ENCODE measurements around the gene DMRTC2.

The DMRTC2 gene

GRCh38 chr19:41845001-41845050 lies at the start of gene DMRTC2:
Gene DMRTC2, plus strand, starts transcription at chr19:41845042. Its CDS starts 2,387 bp downstream, at chr19:41847429.
- H3K27ac ChIP-seq = no peak within 1 kb of the TSS
- H3K9ac ChIP-seq = no peak within 1 kb of the TSS
- H3K4me3 ChIP-seq (ENCODE audit: low read depth, low read length) = no peak within 1 kb of the TSS
- H3K9me3 ChIP-seq (ENCODE audit: control insufficient read depth, low read length) = no peaks in the 10 kb centered on the region
- H3K4me1 ChIP-seq = no peaks in the 10 kb centered on the region
- no peaks in the 10 kb centered on the region for H3K36me3 ChIP-seq (ENCODE audit: control insufficient read depth, insufficient read depth, low read length)
- no peak within 1 kb of the TSS for H2AFZ ChIP-seq
- no peak for TF ChIP-seq CTCF (IDR thresholded peaks at IDR 0.05)
- H3K4me2 ChIP-seq (ENCODE audit: low read length) = no peak within 1 kb of the TSS
- no peaks in the 10 kb centered on the region for H3K79me2 ChIP-seq
- H3K27me3 ChIP-seq (ENCODE audit: control insufficient read depth, insufficient read depth, low read length) = no peaks in the 10 kb centered on the region

- TF ChIP-seq CTCF (IDR thresholded peaks at IDR 0.05) = no peak
- Histone ChIP-seq H3K9me3 (ENCODE audit: control insufficient read depth, low read length) (no peaks in the 10 kb centered on the region), H3K36me3 (ENCODE audit: control insufficient read depth, insufficient read depth, low read length) (no peaks in the 10 kb centered on the region), H3K79me2 (no peaks in the 10 kb centered on the region), H3K4me3 (ENCODE audit: low read depth, low read length) (no peak within 1 kb of the TSS), H3K4me1 (peaks cover 6% of the 10 kb centered on the region), H3K27ac (no peak within 1 kb of the TSS), H3K4me2 (ENCODE audit: low read length) (no peak within 1 kb of the TSS), H2AFZ (no peak within 1 kb of the TSS), H3K27me3 (ENCODE audit: control insufficient read depth, insufficient read depth, low read length) (no peaks in the 10 kb centered on the region), H3K9ac (no peak within 1 kb of the TSS)
Measured at GRCh38 chr19:41796362-41796761, 48.5 kb upstream of the DMRTC2 start, which contains the start of gene CEACAM3. Gene CEACAM3, plus strand, starts transcription at chr19:41796587. Its CDS starts 91 bp downstream, at chr19:41796678.

GRCh38 chr19:41796901-41797300 lies 47.9 kb upstream of the DMRTC2 start:
- no peak for TF ChIP-seq CTCF (IDR thresholded peaks at IDR 0.05)
- no peaks in the 10 kb centered on the region for H3K36me3 ChIP-seq (ENCODE audit: control insufficient read depth, insufficient read depth, low read length)

DNA sequence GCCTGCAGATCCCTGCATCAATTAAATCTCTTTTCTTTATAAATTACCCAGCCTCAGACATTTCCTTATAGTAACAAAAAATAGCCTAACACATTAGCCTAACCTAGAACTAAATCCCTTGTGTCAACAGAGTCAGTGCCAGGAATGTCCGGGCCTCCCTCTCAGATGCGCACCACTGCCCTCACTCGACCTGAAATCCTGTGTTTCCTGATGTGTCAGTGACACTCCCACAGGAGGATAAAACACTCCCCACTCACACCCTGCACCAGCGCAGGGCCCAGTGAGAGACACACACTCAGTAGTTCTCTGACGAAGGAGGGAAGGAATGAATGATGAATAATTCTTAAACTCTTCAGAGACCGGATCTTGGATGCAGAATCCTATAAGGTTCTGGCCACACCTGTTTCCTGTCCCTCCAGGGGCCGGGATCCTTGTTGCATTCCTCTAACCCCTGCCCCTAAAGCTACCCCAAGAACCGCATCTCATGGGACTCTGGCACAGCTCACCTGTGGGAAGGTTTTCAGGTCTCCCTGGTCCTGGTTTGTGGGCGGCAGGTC lies 45.3 kb upstream of the DMRTC2 start:
- Histone ChIP-seq H3K36me3 (ENCODE audit: control insufficient read depth, insufficient read depth, low read length) (no peaks in the 10 kb centered on the region), H3K4me3 (ENCODE audit: low read depth, low read length) (no peak overlapping the region), H3K27me3 (ENCODE audit: control insufficient read depth, insufficient read depth, low read length) (no peaks in the 10 kb centered on the region), H2AFZ (peak overlapping the region; percentile 4), H3K9ac (no peak overlapping the region), H3K9me3 (ENCODE audit: control insufficient read depth, low read length) (no peaks in the 10 kb centered on the region), H3K79me2 (no peaks in the 10 kb centered on the region), H3K4me1 (peaks cover 6% of the 10 kb centered on the region), H3K4me2 (ENCODE audit: low read length) (no peak overlapping the region), H3K27ac (no peak overlapping the region)
- TF ChIP-seq CTCF (IDR thresholded peaks at IDR 0.05) = no peak

More at GRCh38 chr19:41796901-41797300, 47.9 kb upstream of the DMRTC2 start:
- peaks cover 6% of the 10 kb centered on the region for H3K4me1 ChIP-seq
- no peak overlapping the region for H3K9ac ChIP-seq
- H3K27ac ChIP-seq = no peak overlapping the region
- H3K4me3 ChIP-seq (ENCODE audit: low read depth, low read length) = no peak overlapping the region
- H2AFZ ChIP-seq = no peak overlapping the region
- no peak overlapping the region for H3K4me2 ChIP-seq (ENCODE audit: low read length)
- no peaks in the 10 kb centered on the region for H3K9me3 ChIP-seq (ENCODE audit: control insufficient read depth, low read length)
- H3K27me3 ChIP-seq (ENCODE audit: control insufficient read depth, insufficient read depth, low read length) = no peaks in the 10 kb centered on the region
- H3K79me2 ChIP-seq = no peaks in the 10 kb centered on the region

GRCh38 chr19:41801031-41801430 lies 43.8 kb upstream of the DMRTC2 start:
- Histone ChIP-seq H3K9ac (no peak overlapping the region), H2AFZ (no peak overlapping the region), H3K27me3 (ENCODE audit: control insufficient read depth, insufficient read depth, low read length) (no peaks in the 10 kb centered on the region), H3K79me2 (no peaks in the 10 kb centered on the region), H3K4me2 (ENCODE audit: low read length) (no peak overlapping the region), H3K27ac (no peak overlapping the region), H3K4me1 (peaks cover 6% of the 10 kb centered on the region), H3K9me3 (ENCODE audit: control insufficient read depth, low read length) (no peaks in the 10 kb centered on the region), H3K36me3 (ENCODE audit: control insufficient read depth, insufficient read depth, low read length) (no peaks in the 10 kb centered on the region), H3K4me3 (ENCODE audit: low read depth, low read length) (no peak overlapping the region)
- TF ChIP-seq CTCF (IDR thresholded peaks at IDR 0.05) = no peak

Data from parathyroid adenoma (tissue), 2 donors.